Nephron progenitor cell (in vitro differentiated cells): Measurements from ENCODE around the gene METTL17.
"Not testable (repeated sequence)": the region's sequence is repeated elsewhere in the genome, so short reads cannot be mapped to it uniquely, and the experiment has no call there.

Experiments used
- DNase-seq: peaks from one replicate; pipeline ENCODE4 v3.0.0; 2021
- H3K27ac Mint-ChIP-seq: 2 replicates; pipeline ENCODE4 v1.8.0; 2021; ENCODE audit warnings: mild to moderate bottlenecking, moderate library complexity, mixed read lengths
- H3K27me3 Mint-ChIP-seq: 2 replicates; pipeline ENCODE4 v1.8.0; 2021; ENCODE audit warnings: mild to moderate bottlenecking, low read depth, mixed read lengths; ENCODE audit not compliant: poor library complexity
- H3K36me3 Mint-ChIP-seq: 2 replicates; pipeline ENCODE4 v1.8.0; 2021; ENCODE audit warnings: low read depth, mixed read lengths
- H3K4me1 Mint-ChIP-seq: 2 replicates; pipeline ENCODE4 v1.8.0; 2021; ENCODE audit warnings: mixed read lengths
- H3K4me3 Mint-ChIP-seq: 2 replicates; pipeline ENCODE4 v1.8.0; 2021; ENCODE audit warnings: mild to moderate bottlenecking, moderate library complexity, mixed read lengths
- H3K9me3 Mint-ChIP-seq: 2 replicates; pipeline ENCODE4 v1.8.0; 2021; ENCODE audit warnings: mild to moderate bottlenecking, moderate library complexity, mixed read lengths
- TF ChIP-seq, protein P1 (sequence below): fragments of 200-600 bp; sonication (generic); IDR thresholded peaks from 2 replicates; pipeline ENCODE4 v1.5.0; 2021; ENCODE audit warnings: antibody characterized with exemption

The METTL17 gene

DNA sequence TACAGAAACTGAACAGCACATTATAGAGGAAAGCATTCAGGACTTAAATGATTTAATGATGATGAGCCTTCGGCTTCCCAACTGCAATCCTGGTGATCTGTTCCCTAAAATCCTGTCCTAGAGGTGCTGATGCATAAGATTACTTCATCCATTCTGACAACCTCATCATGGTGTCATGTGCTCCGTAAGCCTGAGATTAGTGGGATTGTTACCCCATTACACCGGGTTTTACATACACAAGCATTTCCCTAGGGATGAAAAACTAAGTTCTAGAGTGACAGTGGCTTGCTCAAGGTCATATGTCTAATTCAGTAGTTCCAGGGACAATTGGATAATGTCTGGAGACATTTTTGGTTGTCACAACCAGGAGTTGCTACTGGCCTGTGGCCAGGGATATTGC lies 47.4 kb downstream of the METTL17 start:
- H3K4me3 Mint-ChIP-seq, result no peak overlapping the region
- TF ChIP-seq, protein P1, sequence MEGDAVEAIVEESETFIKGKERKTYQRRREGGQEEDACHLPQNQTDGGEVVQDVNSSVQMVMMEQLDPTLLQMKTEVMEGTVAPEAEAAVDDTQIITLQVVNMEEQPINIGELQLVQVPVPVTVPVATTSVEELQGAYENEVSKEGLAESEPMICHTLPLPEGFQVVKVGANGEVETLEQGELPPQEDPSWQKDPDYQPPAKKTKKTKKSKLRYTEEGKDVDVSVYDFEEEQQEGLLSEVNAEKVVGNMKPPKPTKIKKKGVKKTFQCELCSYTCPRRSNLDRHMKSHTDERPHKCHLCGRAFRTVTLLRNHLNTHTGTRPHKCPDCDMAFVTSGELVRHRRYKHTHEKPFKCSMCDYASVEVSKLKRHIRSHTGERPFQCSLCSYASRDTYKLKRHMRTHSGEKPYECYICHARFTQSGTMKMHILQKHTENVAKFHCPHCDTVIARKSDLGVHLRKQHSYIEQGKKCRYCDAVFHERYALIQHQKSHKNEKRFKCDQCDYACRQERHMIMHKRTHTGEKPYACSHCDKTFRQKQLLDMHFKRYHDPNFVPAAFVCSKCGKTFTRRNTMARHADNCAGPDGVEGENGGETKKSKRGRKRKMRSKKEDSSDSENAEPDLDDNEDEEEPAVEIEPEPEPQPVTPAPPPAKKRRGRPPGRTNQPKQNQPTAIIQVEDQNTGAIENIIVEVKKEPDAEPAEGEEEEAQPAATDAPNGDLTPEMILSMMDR, result no peak
- DNase-seq, result no peak
- H3K9me3 Mint-ChIP-seq, result no peaks in the 10 kb centered on the region
- no peak overlapping the region for H3K27ac Mint-ChIP-seq
- peaks cover 54% of the 10 kb centered on the region for H3K4me1 Mint-ChIP-seq
- H3K36me3 Mint-ChIP-seq, result no peaks in the 10 kb centered on the region
- H3K27me3 Mint-ChIP-seq, result peaks cover 19% of the 10 kb centered on the region

DNA sequence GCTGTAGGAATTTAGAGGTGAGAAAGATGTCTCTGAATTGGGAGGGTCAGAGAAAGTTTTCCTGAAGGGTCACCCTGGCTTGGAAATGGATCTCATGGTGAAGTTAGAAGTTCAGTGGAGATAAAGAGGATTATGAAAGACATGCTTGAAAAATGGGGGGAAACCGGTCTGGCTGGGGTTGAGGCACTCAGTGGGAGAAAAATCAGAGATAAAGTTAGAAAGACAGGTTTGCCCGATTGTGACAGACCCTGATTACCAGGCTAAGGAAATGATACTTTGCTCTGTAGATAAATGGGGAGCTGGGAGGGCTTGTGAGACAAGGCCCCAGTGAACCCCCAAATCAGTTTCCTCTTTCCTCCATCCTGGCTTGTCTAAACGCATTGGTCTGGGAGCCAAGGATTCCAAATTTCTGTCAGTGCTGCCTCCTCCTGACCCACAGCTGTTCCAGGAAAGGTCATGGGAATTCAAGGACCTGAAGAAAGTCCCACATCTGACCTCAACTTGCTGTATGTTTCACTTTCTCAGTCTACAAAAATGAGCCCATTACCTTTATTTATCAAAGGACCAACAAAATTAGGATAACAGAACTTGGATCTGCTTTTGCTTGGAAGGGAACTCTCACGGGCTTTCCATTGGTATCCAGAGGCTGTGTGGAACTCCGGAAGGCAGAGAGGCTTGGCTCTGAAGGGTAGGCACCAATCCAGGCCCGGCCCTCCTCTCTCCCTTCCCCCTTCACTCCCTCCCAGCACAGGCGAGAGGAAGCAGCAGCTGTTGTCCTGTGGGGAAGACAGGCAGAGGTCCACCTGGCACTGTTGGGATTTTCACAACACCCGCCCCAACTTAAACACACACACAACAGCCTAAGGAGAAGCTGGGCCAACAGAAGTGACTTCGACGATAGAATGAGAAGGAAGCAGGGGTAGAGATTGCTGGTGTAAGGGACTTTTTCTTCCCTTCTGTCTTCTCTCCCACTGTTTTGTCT lies 49.0 kb downstream of the METTL17 start:
- peaks cover 61% of the 10 kb centered on the region for H3K4me1 Mint-ChIP-seq
- H3K36me3 Mint-ChIP-seq, result no peaks in the 10 kb centered on the region
- no peak overlapping the region for H3K4me3 Mint-ChIP-seq
- no peak for DNase-seq
- H3K27ac Mint-ChIP-seq, result peak overlapping the region; percentile 75
- no peaks in the 10 kb centered on the region for H3K9me3 Mint-ChIP-seq
- H3K27me3 Mint-ChIP-seq, result peaks cover 19% of the 10 kb centered on the region
- TF ChIP-seq, protein P1, result no peak

DNA sequence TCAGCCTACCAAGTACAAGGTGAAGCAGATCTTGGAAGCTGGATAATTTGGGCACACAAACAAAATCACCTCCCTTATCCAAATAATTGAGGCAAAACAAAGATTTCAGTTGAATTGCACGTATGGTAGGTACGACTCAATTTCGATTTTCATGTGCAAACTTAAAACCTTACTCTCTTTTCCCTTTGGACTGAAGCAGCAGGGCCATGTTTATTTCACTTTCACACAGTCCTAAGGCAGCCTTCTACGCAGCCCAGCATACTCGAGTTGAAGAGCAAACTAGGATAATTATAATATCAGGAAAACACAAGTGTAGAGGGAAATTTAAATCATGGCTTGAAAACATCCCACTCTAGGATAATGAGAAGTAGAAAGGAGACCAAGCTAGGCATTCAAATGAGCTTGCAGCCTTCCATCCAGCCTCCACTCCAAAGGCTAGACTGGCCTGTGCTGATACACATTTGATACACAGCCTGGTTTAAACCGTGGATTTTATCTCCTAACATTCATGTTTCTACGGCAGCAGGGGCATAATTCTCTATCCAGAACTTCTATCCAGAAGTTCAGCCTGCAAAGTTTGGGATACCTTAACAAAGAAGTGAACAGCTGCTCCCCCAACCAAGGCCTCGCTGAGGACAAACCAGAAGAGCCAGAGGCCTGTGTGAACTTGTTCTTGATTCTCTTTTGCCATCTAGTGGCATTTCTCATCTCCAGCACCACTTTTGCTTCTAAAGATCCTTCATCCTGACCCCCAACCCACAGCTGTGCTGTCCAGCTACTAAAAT lies 50.0 kb downstream of the METTL17 start:
- Mint-ChIP-seq H3K27me3 (peaks cover 21% of the 10 kb centered on the region), H3K9me3 (no peaks in the 10 kb centered on the region), H3K27ac (peak overlapping the region; percentile 75), H3K4me3 (peak overlapping the region; percentile 33), H3K4me1 (peaks cover 71% of the 10 kb centered on the region), H3K36me3 (no peaks in the 10 kb centered on the region)
- TF ChIP-seq, protein P1, result peak; percentile 48
- DNase-seq, result peak; percentile 30

DNA sequence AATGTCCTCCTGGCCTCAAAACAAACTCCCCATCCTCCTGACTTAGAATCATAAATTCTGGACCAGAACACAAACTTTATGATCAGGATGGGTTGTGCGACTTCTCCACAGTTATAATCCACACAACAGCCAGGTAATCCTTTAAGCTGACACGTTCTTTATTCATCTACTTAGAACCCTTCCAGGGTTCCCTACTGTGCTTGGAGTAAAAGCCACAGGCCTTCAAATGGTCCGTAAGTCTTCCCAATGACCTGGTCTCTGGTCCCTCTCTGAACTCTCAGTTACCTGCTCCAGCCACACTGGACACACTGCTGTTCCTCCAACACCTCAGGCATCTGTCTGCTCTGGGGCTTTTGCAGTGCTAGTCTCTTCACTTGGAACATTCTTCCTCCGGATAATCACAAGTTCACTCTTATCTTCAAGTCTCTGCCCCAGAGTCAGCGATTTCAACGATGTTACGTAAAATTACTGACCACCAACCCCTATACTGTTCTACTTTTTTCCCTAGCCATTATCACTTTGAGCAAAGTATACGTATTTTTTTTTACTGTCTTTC lies 50.7 kb downstream of the METTL17 start:
- peaks cover 21% of the 10 kb centered on the region for H3K27me3 Mint-ChIP-seq
- DNase-seq, result no peak
- H3K36me3 Mint-ChIP-seq, result no peaks in the 10 kb centered on the region
- no peaks in the 10 kb centered on the region for H3K9me3 Mint-ChIP-seq
- peak overlapping the region; percentile 33 for H3K4me3 Mint-ChIP-seq
- TF ChIP-seq, protein P1, result no peak
- H3K27ac Mint-ChIP-seq, result no peak overlapping the region
- peaks cover 73% of the 10 kb centered on the region for H3K4me1 Mint-ChIP-seq

DNA sequence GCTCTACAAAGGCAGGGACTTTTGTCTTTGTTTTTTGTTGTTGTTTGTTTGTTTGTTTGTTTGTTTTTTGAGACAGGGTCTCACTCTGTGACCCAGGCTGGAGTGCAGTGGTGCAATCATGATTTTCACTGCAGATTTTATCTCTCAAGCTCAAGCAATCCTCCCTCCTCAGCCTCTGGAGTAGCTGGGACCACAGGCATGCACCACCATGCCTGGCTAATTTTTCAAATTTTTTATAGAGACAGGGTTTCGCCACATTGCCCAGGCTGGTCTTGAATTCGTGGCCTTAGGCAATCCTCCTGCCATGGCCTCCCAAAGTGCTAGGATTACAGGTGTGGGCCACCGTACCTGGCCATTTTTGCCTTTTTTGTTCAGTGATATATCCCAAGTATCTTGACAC lies 51.2 kb downstream of the METTL17 start:
- DNase-seq, H3K9me3 Mint-ChIP-seq, H3K4me3 Mint-ChIP-seq, H3K36me3 Mint-ChIP-seq, H3K27ac Mint-ChIP-seq: not testable (repeated sequence)
- Mint-ChIP-seq H3K27me3 (peaks cover 21% of the 10 kb centered on the region), H3K4me1 (peaks cover 71% of the 10 kb centered on the region)
